Lung (tissue), 12 donors: ENCODE measurements around the gene BET1L. TPM values are rescaled to one million over a fixed set of nuclear protein-coding genes. Genes with fewer than 3 reads are reported as not detected.

Experiments
- ATAC-seq: fragments of 200-7000 bp; cut with Tn5 transposase; one replicate; pipeline ENCODE4 v1.9.1; 2020; ENCODE audit warnings: moderate number of reproducible peaks; ENCODE audit not compliant: insufficient read depth, low FRiP score
- DNase-seq, 3 donors: peaks; one replicate each; pipeline ENCODE4 v3.0.0-alpha.2; 2013 to 2017
- H3K27ac ChIP-seq, 2 donors: one replicate each; pipeline ENCODE4 v1.5.1; 2013; ENCODE audit warnings: mild to moderate bottlenecking in 2 of 2, moderate library complexity in 2 of 2, control low read depth in 1 of 2, inconsistent platforms in 1 of 2, low read depth in 1 of 2, low read length in 1 of 2
- H3K27me3 ChIP-seq, 3 donors: one replicate each; pipeline ENCODE4 v1.5.1; 2013; ENCODE audit warnings: low read length in 2 of 3; ENCODE audit not compliant: control insufficient read depth in 3 of 3, insufficient read depth in 3 of 3
- H3K36me3 ChIP-seq, 4 donors: one replicate each; pipeline ENCODE4 v1.5.1; 2013; ENCODE audit warnings: low read length in 4 of 4, mild to moderate bottlenecking in 1 of 4, moderate library complexity in 1 of 4; ENCODE audit not compliant: control insufficient read depth in 4 of 4, insufficient read depth in 4 of 4
- H3K4me1 ChIP-seq, 5 donors: one replicate each; pipeline ENCODE4 v1.5.1; 2013; ENCODE audit warnings: low read length in 5 of 5, mild to moderate bottlenecking in 2 of 5, moderate library complexity in 1 of 5; ENCODE audit not compliant: control insufficient read depth in 5 of 5, insufficient read depth in 5 of 5
- H3K4me3 ChIP-seq: one replicate; pipeline ENCODE4 v1.5.1; 2013; ENCODE audit warnings: mild to moderate bottlenecking, control low read depth, moderate library complexity
- H3K9ac ChIP-seq, 2 donors: one replicate each; pipeline ENCODE4 v1.5.1; 2013; ENCODE audit warnings: low read length in 2 of 2, control low read depth in 1 of 2; ENCODE audit not compliant: insufficient read depth in 1 of 2
- H3K9me3 ChIP-seq, 4 donors: one replicate each; pipeline ENCODE4 v1.5.1; 2013; ENCODE audit warnings: low read length in 3 of 4, mild to moderate bottlenecking in 1 of 4, moderate library complexity in 1 of 4; ENCODE audit not compliant: control insufficient read depth in 4 of 4, insufficient read depth in 3 of 4
- WGBS, 2 donors: extraction: QIAGEN DNeasy Blood & Tissue Kit; methylation state at CpG; one replicate each; pipeline ENCODE4 v1.1.7; 2013; 5-methylcytosine and 5-hydroxymethylcytosine counted together
- polyA plus RNA-seq, 2 donors: library from polyadenylated mRNA; stranded (reverse); fragments of 200-250 nt; gene quantifications; one replicate each; pipeline ENCODE4 v1.2.1, GENCODE V29; 2013
- total RNA-seq, 2 donors: library from RNA; depleted of rRNA in 1 of 2; stranded (reverse); fragments of >200 nt in 1 of 2; gene quantifications; one replicate each; pipeline ENCODE4 v1.2.1, GENCODE V29; 2014 to 2021
- TF ChIP-seq, protein P1 (sequence below): IDR thresholded peaks from 2 replicates; pipeline ENCODE4 v1.5.1; 2012; ENCODE audit warnings: mild to moderate bottlenecking; ENCODE audit errors: control extremely low read depth, extremely low read depth
- donor health status: control.
- donor health status: control.
- donor health status: Bipolar disorder and iron deficiency.
- donor health status: healthy.
- donor health status: DM: yes; HTN: yes; CAD: no.

BET1L gene
- total and polyA plus RNA-seq, 4 donors: 29.7 to 58.7 (median 40.0) TPM

DNA sequence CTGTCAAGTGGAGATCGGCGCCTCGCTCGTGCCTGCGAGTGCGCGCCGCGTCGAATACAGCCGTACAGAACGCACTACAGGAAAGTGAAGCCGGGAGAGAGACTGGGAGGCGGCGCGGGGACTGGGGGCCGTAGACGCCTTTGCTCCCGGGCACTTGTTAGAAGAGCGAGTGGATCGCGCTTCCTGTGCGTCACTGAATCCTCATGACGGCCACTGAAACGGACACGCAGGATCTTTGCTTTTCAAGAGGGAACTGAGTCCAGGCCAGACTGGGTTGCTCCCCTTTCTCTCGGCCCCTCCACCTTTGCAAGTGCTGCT lies 623 bp upstream of the BET1L start:
- 1% methylated on average over 26 to 27 of the region's 27 CpGs for WGBS, 2 donors

DNA sequence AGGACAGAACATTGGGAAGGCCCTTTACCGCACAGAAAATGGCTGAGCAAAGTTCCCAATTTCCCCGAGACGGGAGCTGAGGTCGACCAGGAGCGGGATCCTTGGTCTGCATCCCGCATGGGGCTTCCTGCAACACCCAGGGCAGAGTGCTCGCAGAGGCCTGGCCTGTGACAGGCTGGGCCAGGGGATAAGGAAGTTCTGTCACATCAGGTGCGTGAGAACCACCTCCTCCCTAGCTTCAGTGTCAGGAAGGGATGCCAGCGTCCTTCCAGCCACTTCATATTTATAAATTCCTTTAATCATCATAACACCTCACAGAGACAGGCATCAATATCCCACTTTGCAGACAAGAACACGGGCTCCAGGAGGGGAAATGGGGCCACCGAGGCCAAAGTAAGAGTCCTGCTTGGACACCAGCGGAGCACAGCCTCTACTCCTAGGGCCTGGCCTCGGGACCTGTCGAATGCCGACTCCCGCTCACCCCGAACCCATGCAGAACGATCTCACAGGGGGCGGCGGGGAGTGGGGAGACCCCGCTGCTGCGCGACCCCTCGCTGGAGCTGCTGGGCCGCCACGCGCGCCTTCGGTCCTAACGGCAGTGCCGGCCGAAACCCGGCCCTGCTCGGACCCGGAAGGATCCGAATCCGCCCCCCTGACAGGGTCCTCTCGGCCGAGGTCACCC lies 532 bp downstream of the BET1L start:
- Histone ChIP-seq H3K4me3 (peak overlapping the region; percentile 86), H3K27ac (peak overlapping the region; percentile 95 to 97), H3K9ac (peak overlapping the region; percentile 61 to 81), H3K27me3 (no peaks in the 10 kb centered on the region), H3K36me3 (peaks cover 2 to 35% (median 34%) of the 10 kb centered on the region in 4 donors), H3K9me3 (no peaks in the 10 kb centered on the region), H3K4me1 (peaks cover 0 to 28% (median 20%) of the 10 kb centered on the region in 5 donors)
- no peak for ATAC-seq
- TF ChIP-seq, protein P1, sequence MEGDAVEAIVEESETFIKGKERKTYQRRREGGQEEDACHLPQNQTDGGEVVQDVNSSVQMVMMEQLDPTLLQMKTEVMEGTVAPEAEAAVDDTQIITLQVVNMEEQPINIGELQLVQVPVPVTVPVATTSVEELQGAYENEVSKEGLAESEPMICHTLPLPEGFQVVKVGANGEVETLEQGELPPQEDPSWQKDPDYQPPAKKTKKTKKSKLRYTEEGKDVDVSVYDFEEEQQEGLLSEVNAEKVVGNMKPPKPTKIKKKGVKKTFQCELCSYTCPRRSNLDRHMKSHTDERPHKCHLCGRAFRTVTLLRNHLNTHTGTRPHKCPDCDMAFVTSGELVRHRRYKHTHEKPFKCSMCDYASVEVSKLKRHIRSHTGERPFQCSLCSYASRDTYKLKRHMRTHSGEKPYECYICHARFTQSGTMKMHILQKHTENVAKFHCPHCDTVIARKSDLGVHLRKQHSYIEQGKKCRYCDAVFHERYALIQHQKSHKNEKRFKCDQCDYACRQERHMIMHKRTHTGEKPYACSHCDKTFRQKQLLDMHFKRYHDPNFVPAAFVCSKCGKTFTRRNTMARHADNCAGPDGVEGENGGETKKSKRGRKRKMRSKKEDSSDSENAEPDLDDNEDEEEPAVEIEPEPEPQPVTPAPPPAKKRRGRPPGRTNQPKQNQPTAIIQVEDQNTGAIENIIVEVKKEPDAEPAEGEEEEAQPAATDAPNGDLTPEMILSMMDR: no peak
- WGBS, 2 donors: 1 to 3% methylated on average over 38 to 39 of the region's 39 CpGs
- peak in 1 of 3 donors; percentile 12 for DNase-seq

More for the DNA sequence above, 623 bp upstream of the BET1L start:
- H3K27ac ChIP-seq: peak overlapping the region; percentile 95 to 97
- H3K36me3 ChIP-seq: peaks cover 6 to 47% (median 44%) of the 10 kb centered on the region in 4 donors
- H3K9me3 ChIP-seq: no peaks in the 10 kb centered on the region
- no peaks in the 10 kb centered on the region for H3K27me3 ChIP-seq
- H3K4me1 ChIP-seq: peaks cover 0 to 28% (median 20%) of the 10 kb centered on the region in 5 donors
- DNase-seq (peak; percentile 44 to 59 (median 56)), ATAC-seq (no peak)
- H3K4me3 ChIP-seq: peak overlapping the region; percentile 61
- TF ChIP-seq, protein P1: no peak
- H3K9ac ChIP-seq: peak overlapping the region; percentile 91 to 93

DNA sequence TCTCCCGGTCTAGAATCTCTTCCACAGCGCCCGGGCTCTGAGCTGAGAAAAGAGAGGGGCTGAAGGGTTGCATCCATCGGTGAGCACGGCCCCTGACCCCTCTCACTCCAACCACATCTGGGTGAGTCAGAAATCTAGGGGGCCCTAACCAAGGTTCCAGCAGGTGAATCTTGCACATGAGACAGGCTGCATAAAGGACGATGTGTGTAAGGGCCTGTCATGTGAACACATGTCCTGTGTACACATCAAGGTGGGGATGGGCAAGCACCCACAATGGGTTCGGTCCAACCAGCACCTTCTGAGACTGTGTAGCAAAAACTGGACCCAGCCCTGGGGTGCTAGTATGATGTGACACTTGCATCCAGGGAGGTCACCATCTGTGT lies 1.2 kb downstream of the BET1L start:
- ATAC-seq: no peak
- peak overlapping the region in 1 of 2 donors; percentile 18 for H3K27ac ChIP-seq
- 86 to 95% methylated on average over 7 of the region's 7 CpGs for WGBS, 2 donors
- peaks cover 0 to 28% (median 19%) of the 10 kb centered on the region in 5 donors for H3K4me1 ChIP-seq
- TF ChIP-seq, protein P1: no peak
- no peak for DNase-seq
- no peaks in the 10 kb centered on the region for H3K27me3 ChIP-seq
- peak overlapping the region in 1 of 2 donors; percentile 81 for H3K9ac ChIP-seq
- peaks cover 0 to 29% (median 27%) of the 10 kb centered on the region in 4 donors for H3K36me3 ChIP-seq
- no peaks in the 10 kb centered on the region for H3K9me3 ChIP-seq
- H3K4me3 ChIP-seq: no peak overlapping the region
